GM12878 (cell line): ENCODE data around the gene BPI. TPM values are rescaled to one million over a fixed set of nuclear protein-coding genes. Genes with fewer than 3 reads are reported as not detected.

ENCODE experiments used
- ATAC-seq: fragments of 200-7000 bp; cut with Tn5 transposase; 3 replicates; pipeline ENCODE4 v1.9.1; 2020; ENCODE audit warnings: mild to moderate bottlenecking, moderate library complexity
- BruUV-seq: library from RNA; stranded (reverse); fragments of 400-500 nt; replicated peaks from 2 replicates; lab custom pipeline; 2021; lab: Mats Ljungman, UMichigan
- CTCF ChIA-PET: fragments of 300-600 bp; sonication (Branson Sonifier 250); formaldehyde crosslinking; extraction: SDS; loops from one replicate; lab custom pipeline; 2021; ENCODE audit warnings: inconsistent platforms; lab: Yijun Ruan, JAX
- POLR2A ChIA-PET: fragments of 350-600 bp; formaldehyde crosslinking; extraction: SDS; loops from one replicate; lab custom pipeline; 2021; ENCODE audit warnings: inconsistent platforms; lab: Charles Lee
- RAD21 ChIA-PET: fragments of 300-600 bp; sonication (Branson Sonifier 250); formaldehyde crosslinking; loops from one replicate; lab custom pipeline; 2023; ENCODE audit warnings: antibody characterized with exemption; ENCODE audit not compliant: unreplicated experiment; lab: Charles Lee
- SMC1A ChIA-PET: fragments of 300-600 bp; sonication (Branson Sonifier 250); formaldehyde crosslinking; loops from one replicate; lab custom pipeline; 2023; ENCODE audit not compliant: unreplicated experiment, uncharacterized antibody; lab: Charles Lee
- DNase-seq: peaks from one replicate; pipeline ENCODE4 v3.0.0-alpha.2; 2011; ENCODE audit warnings: low read depth, low spot score
- FAIRE-seq: peaks from 3 replicates; lab custom pipeline; 2011; peaks lifted over from hg19 to GRCh38; lab: Jason Lieb, UNC
- H2AFZ ChIP-seq: 2 replicates; pipeline ENCODE4 v1.6.0; 2011; ENCODE audit warnings: low read depth, low read length, control low read depth; ENCODE audit not compliant: control insufficient read depth
- H3K27ac ChIP-seq: 2 replicates; pipeline ENCODE4 v1.5.1; 2011; ENCODE audit warnings: control low read depth; ENCODE audit not compliant: control insufficient read depth, insufficient read depth
- H3K27me3 ChIP-seq, 2 experiments: replicated peaks in 1 of 2; 2 replicates each; pipeline versions ENCODE4 v1.6.0 to v1.6.1; 2011; ENCODE audit warnings: low read length in 1 of 2; ENCODE audit not compliant: control insufficient read depth in 2 of 2, insufficient read depth in 2 of 2
- H3K36me3 ChIP-seq, 2 experiments: 2 replicates each; pipeline ENCODE4 v1.5.1; 2011; ENCODE audit warnings: low read length in 1 of 2; ENCODE audit not compliant: control insufficient read depth in 2 of 2, insufficient read depth in 2 of 2
- H3K4me1 ChIP-seq: 2 replicates; pipeline ENCODE4 v1.6.1; 2011; ENCODE audit warnings: mild to moderate bottlenecking, low read length, moderate library complexity, mixed read lengths; ENCODE audit not compliant: control insufficient read depth, insufficient read depth
- H3K4me2 ChIP-seq: 2 replicates; pipeline ENCODE4 v1.6.0; 2011; ENCODE audit warnings: control low read depth; ENCODE audit not compliant: control insufficient read depth, insufficient read depth
- H3K4me3 ChIP-seq: fragments of 200-600 bp; sonication (generic); 2 replicates; pipeline ENCODE4 v1.5.1; 2016
- H3K79me2 ChIP-seq: 2 replicates; pipeline ENCODE4 v1.6.0; 2011; ENCODE audit warnings: low read length; ENCODE audit not compliant: control insufficient read depth, insufficient read depth
- H3K9ac ChIP-seq: 2 replicates; pipeline ENCODE4 v1.8.0; 2011; ENCODE audit warnings: low read length, control low read depth, mixed read lengths; ENCODE audit not compliant: control insufficient read depth, insufficient read depth
- H3K9me3 ChIP-seq: replicated peaks from 3 replicates; pipeline ENCODE4 v1.5.1; 2011; ENCODE audit warnings: mild to moderate bottlenecking, low read length; ENCODE audit not compliant: control insufficient read depth, insufficient read depth
- H4K20me1 ChIP-seq: 2 replicates; pipeline ENCODE4 v1.6.0; 2011; ENCODE audit not compliant: control insufficient read depth, insufficient read depth
- CBX3 ChIP-seq: fragments of 200-600 bp; sonication (generic); IDR thresholded peaks from 2 replicates; pipeline ENCODE4 v1.6.1; 2016; ENCODE audit warnings: low read depth, borderline replicate concordance
- CHD4 ChIP-seq: fragments of 200-600 bp; sonication (generic); IDR thresholded peaks from 2 replicates; pipeline ENCODE4 v1.6.1; 2016; ENCODE audit warnings: mild to moderate bottlenecking
- CTCF ChIP-seq, 3 experiments: IDR thresholded peaks in 2 of 3; conservative IDR thresholded peaks in 1 of 3; 2 replicates each; pipeline ENCODE4 v1.5.1; 2011; ENCODE audit warnings: low read depth in 3 of 3, low read length in 3 of 3, mild to moderate bottlenecking in 3 of 3, control low read depth in 2 of 3, moderate library complexity in 2 of 3, inconsistent platforms in 1 of 3, mixed read lengths in 1 of 3; ENCODE audit not compliant: control insufficient read depth in 2 of 3, insufficient read depth in 1 of 3; ENCODE audit errors: extremely low read depth in 1 of 3
- DPF2 ChIP-seq: fragments of 450-650 bp; IDR thresholded peaks from 2 replicates; pipeline ENCODE4 v1.6.1; 2017; ENCODE audit warnings: mild to moderate bottlenecking
- RBBP5 ChIP-seq: fragments of 200-600 bp; sonication (generic); conservative IDR thresholded peaks from 2 replicates; pipeline ENCODE4 v1.6.1; 2016
- SREBF1 ChIP-seq: IDR thresholded peaks from 2 replicates; pipeline ENCODE4 v1.6.1; 2012; ENCODE audit warnings: mild to moderate bottlenecking, low read length
- YY1 ChIP-seq: IDR thresholded peaks from 2 replicates; pipeline ENCODE4 v1.6.1; 2011; ENCODE audit warnings: low read depth, mild to moderate bottlenecking, low read length
- ZNF217 ChIP-seq: fragments of 450-650 bp; IDR thresholded peaks from 2 replicates; pipeline ENCODE4 v1.6.1; 2017; ENCODE audit warnings: antibody characterized with exemption, mild to moderate bottlenecking
- ZNF384 ChIP-seq: IDR thresholded peaks from 2 replicates; pipeline ENCODE4 v1.6.1; 2012; ENCODE audit warnings: low read depth, mild to moderate bottlenecking, low read length, improper control_type of control experiment, borderline replicate concordance
- WGBS: methylation state at CpG from one replicate; pipeline ENCODE4 v1.1.6; 2016; ENCODE audit warnings: low lambda C conversion rate; ENCODE audit not compliant: insufficient replicate concordance, insufficient coverage; ENCODE audit errors: missing lambda C conversion rate; 5-methylcytosine and 5-hydroxymethylcytosine counted together
- in situ Hi-C: fragments of 300-500 bp; cut with MboI; formaldehyde crosslinking; loops from 9 replicates; pipeline ENCODE4 v1.14.3; 2018; ENCODE audit warnings: mixed read lengths
- intact Hi-C: fragments of 100-400 bp; cut with micrococcal nuclease; formaldehyde crosslinking; loops from one replicate; pipeline ENCODE4 v1.14.2; 2022; ENCODE audit not compliant: unreplicated experiment
- polyA plus RNA-seq, 11 experiments: library from polyadenylated mRNA; depleted of rRNA in 4 of 11; unstranded in 6 of 11; stranded (reverse) in 5 of 11; fragments of >200 nt; fragmentation: Nextera tagmentation in 4 of 11; fragmentation: Illumina TruSeq in 1 of 11; extraction: Ambion mirVana in 4 of 11; extraction: Trizol in 1 of 11; gene quantifications; 1 replicate in 1 of 11; 2 replicates in 10 of 11; pipeline versions ENCODE4 v1.2.1 to v1.2.3, GENCODE V29; 2011 to 2016; ENCODE audit warnings: inconsistent platforms in 2 of 11, missing spikeins in 2 of 11, low read depth in 1 of 11
- total RNA-seq, 4 experiments: library from RNA; depleted of rRNA in 3 of 4; stranded (reverse); fragments of >200 nt in 3 of 4; fragmentation: Illumina TruSeq in 1 of 4; extraction: Trizol in 1 of 4; gene quantifications; 2 replicates each; pipeline versions ENCODE4 v1.2.1 to v1.2.3, GENCODE V29; 2013 to 2021

Gene BPI
- total and polyA plus RNA-seq, 10 of the 15 experiments (the other 5 are each of a cell fraction or from before 2014, with no cell fraction given): not detected

- no peak for TF ChIP-seq SREBF1
Measured at GRCh38 chr20:38345643-38346042, 41.7 kb downstream of the BPI start (continued).

- no peaks in the 10 kb centered on the region for H3K9me3 ChIP-seq
- FAIRE-seq: no peak
- no peak for DNase-seq
- H3K4me3 ChIP-seq: no peak within 1 kb of the TSS
- H3K79me2 ChIP-seq: no peaks in the 10 kb centered on the region
- SMC1A ChIA-PET: no interaction called here
- no peaks in the 10 kb centered on the region for H3K4me1 ChIP-seq
- ATAC-seq: no peak
- H3K4me2 ChIP-seq: no peak within 1 kb of the TSS
- no peaks in the 10 kb centered on the region for H3K36me3 ChIP-seq
- no peak within 1 kb of the TSS for H3K27ac ChIP-seq
- no peak for TF ChIP-seq ZNF217
- TF ChIP-seq CBX3: no peak
- no peak for TF ChIP-seq ZNF384
- TF ChIP-seq RBBP5: no peak
- TF ChIP-seq DPF2: no peak
- no peak for TF ChIP-seq CHD4
- TF ChIP-seq CTCF (IDR thresholded peaks at IDR 0.05 in 2 of 3, conservative IDR thresholded peaks at IDR 0.05 in 1 of 3; ENCODE audit: control insufficient read depth in 2 of 3, extremely low read depth in 1 of 3, insufficient read depth in 1 of 3, low read depth in 3 of 3, low read length in 3 of 3): no peak
- no peak for TF ChIP-seq YY1
- TF ChIP-seq, all 136 proteins: peak for 0
- in situ Hi-C loops: no loop called here
- Histone ChIP-seq H3K27me3 (peaks cover 3 to 6% of the 10 kb centered on the region in 2 experiments; a peak in 3 of 4 replicates), H2AFZ (no peak within 1 kb of the TSS), H4K20me1 (no peaks in the 10 kb centered on the region), H3K9ac (no peak within 1 kb of the TSS)
- RAD21 ChIA-PET: no interaction called here
- WGBS: 26% methylated on average over 8 of the region's 8 CpGs
- intact Hi-C loops: no loop called here
- BruUV-seq: no TSS peak
- CTCF ChIA-PET: no interaction called here
- POLR2A ChIA-PET: no interaction called here
Measured at GRCh38 chr20:38346247-38346651, 42.3 kb downstream of the BPI start, which contains the start of gene LBP. TSS of gene LBP (plus strand) at chr20:38346482. CDS start at chr20:38346517, 35 bp downstream.
